HG03039 (cell line): Measurements from ENCODE around the gene RBMS3.

Experiments
- ATAC-seq: cut with Tn5 transposase; IDR thresholded peaks from one replicate; pipeline ENCODE4 v1.9.1; 2021; ENCODE audit warnings: mild to moderate bottlenecking, moderate library complexity; ENCODE audit not compliant: unreplicated experiment

The RBMS3 gene

GRCh38 chr3:29914861-29915524 lies 634.1 kb downstream of the RBMS3 start:
- no peak for ATAC-seq

GRCh38 chr3:29919571-29919970 lies 638.7 kb downstream of the RBMS3 start:
- ATAC-seq = no peak

- ATAC-seq = no peak
Observed at GRCh38 chr3:29922992-29923746, 642.3 kb downstream of the RBMS3 start.

GRCh38 chr3:29924783-29925561 lies 644.1 kb downstream of the RBMS3 start:
- no peak for ATAC-seq

GRCh38 chr3:29926378-29926777 lies 645.5 kb downstream of the RBMS3 start:
- no peak for ATAC-seq

- ATAC-seq = no peak
Observed at GRCh38 chr3:29932696-29933325, 651.9 kb downstream of the RBMS3 start.

- ATAC-seq = no peak
Observed at GRCh38 chr3:29933802-29934490, 653.1 kb downstream of the RBMS3 start.

GRCh38 chr3:29934751-29935150 lies 653.9 kb downstream of the RBMS3 start:
- no peak for ATAC-seq

- ATAC-seq = peak; percentile 91
Observed at GRCh38 chr3:29936054-29936453, 655.2 kb downstream of the RBMS3 start.

GRCh38 chr3:29936766-29937165 lies 655.9 kb downstream of the RBMS3 start:
- no peak for ATAC-seq

- ATAC-seq = no peak
Observed at GRCh38 chr3:29937185-29937584, 656.3 kb downstream of the RBMS3 start.

GRCh38 chr3:29940759-29941323 lies 660.0 kb downstream of the RBMS3 start:
- no peak for ATAC-seq

- no peak for ATAC-seq
Observed at GRCh38 chr3:29942297-29942696, 661.4 kb downstream of the RBMS3 start.

GRCh38 chr3:29949131-29949530 lies 668.3 kb downstream of the RBMS3 start:
- ATAC-seq = no peak

GRCh38 chr3:29949940-29950616 lies 669.2 kb downstream of the RBMS3 start:
- no peak for ATAC-seq

- no peak for ATAC-seq
Observed at GRCh38 chr3:29952431-29952830, 671.6 kb downstream of the RBMS3 start.

- no peak for ATAC-seq
Observed at GRCh38 chr3:29955413-29955812, 674.5 kb downstream of the RBMS3 start.

- ATAC-seq = no peak
Observed at GRCh38 chr3:29958816-29959215, 677.9 kb downstream of the RBMS3 start.

GRCh38 chr3:29971895-29972294 lies 691.0 kb downstream of the RBMS3 start:
- no peak for ATAC-seq
